Bladder microvascular endothelial cell (primary cell): ENCODE results near the gene ZNF511. TPM values are rescaled to one million over a fixed set of nuclear protein-coding genes. Genes with fewer than 3 reads are reported as not detected.

Experiments used
- total RNA-seq: library from RNA; depleted of rRNA; stranded (reverse); fragments of >200 nt; gene quantifications from 2 replicates; pipeline ENCODE4 v1.2.3, GENCODE V29; 2014

Gene ZNF511, protein sequence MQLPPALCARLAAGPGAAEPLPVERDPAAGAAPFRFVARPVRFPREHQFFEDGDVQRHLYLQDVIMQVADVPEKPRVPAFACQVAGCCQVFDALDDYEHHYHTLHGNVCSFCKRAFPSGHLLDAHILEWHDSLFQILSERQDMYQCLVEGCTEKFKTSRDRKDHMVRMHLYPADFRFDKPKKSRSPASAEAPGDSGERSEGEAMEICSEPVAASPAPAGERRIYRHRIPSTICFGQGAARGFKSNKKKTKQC
- 17.3 and 20.9 TPM in 2 replicates for total RNA-seq

DNA sequence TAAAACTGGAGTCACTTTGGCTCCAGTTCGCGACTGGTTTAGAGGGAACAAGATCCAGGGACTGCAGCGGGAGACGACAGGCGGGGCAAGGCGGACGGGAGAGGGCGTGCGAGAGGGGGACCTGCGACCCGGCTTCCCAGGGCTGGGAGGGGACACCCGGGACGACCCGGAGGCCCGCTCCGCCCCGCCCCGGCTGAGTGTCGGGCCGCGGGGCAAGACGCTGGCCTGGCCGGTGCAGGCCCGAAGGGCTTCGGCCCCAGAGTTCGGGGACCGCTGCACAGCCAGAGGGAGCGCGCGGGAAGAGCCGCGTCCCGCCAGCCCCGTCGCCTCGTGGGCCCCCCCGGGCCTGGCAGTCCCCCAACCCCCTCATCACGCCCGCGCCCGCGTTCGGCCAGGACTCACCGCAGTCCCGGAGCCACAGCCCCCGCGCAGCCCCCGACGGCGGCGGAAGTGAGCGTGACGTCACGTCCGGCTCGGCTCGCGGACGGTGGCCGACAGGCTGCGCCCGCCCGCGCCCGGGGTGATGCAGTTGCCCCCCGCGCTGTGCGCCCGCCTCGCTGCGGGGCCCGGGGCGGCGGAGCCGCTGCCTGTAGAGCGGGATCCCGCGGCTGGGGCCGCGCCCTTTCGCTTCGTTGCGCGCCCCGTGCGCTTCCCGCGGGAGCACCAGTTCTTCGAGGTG lies at the start of gene ZNF511, which contains the start of gene TUBGCP2:
Gene ZNF511 (plus strand): TSS at position 494 of the 679 bp plus-strand sequence. CDS start 30 bp downstream, at position 524.
Gene TUBGCP2 (minus strand): TSS at position 452 of the 679 bp plus-strand sequence. CDS start 5,931 bp downstream, outside the sequence.

DNA sequence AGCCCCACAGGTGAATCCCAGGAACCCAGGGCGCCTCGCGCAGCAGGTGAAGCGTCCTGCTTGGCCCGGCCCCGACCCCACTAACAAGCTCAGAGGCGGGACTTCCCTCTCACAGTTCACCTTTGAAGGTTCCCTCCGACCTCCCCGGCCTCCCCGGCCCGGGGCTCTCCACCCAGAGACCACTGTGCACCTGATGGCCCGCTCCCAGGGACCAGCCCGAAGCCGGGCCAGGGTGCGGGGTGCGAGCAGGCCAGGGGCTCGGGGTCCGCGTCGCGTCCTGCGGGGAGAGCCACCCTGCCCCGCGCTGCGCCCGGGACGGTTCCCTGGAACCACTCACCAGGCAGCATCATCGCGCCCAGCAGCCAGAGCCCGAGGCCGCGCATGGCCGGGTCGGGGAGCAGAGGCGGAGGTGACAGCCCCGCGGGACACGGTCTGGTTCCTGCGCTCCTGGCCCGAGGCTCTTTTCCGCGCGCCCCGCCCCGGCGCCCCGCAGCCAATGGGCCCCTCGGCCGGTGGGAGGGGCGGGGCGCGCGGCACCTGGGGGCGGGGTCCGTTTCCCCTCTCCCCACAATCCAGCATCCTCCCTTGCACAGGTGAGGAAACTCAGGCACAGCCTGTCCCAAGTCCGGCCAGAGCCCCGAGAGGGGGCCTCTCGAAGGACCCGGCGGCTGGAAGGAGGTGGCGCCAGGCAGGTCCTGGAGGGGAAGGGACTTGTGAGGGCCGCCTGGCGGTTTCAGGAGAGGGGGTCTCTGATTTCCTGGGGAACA lies 32.1 kb upstream of the ZNF511 start, which contains the start of gene ADAM8:
Gene ADAM8 (minus strand): TSS at position 434 of the 767 bp plus-strand sequence. CDS start 51 bp downstream, at position 383.

GRCh38 chr10:133336577-133337369 lies 28.1 kb downstream of the ZNF511 start, which contains the start of gene CALY:
Gene CALY, minus strand, starts transcription at chr10:133336896. Its CDS starts 7,907 bp downstream, at chr10:133328989.

GRCh38 chr10:133357285-133358161 lies 48.8 kb downstream of the ZNF511 start, which contains the start of gene FUOM:
Gene FUOM, minus strand, starts transcription at chr10:133358019. Its CDS starts 12 bp downstream, at chr10:133358007.

Other genes starting within 250 kb of the ZNF511 start
- gene ADGRA1, start 221.0 kb upstream of the ZNF511 start, total RNA-seq, result under 0.01 TPM in 2 replicates
- under 0.01 TPM in 1 of 2 replicates, not detected in the other for gene KNDC1, start 148.7 kb upstream of the ZNF511 start, total RNA-seq
- not detected in 2 replicates for gene UTF1, start 78.7 kb upstream of the ZNF511 start, total RNA-seq
- gene VENTX, start 71.1 kb upstream of the ZNF511 start, total RNA-seq, result not detected in 2 replicates
- gene ADAM8, start 32.0 kb upstream of the ZNF511 start, total RNA-seq, result 0.65 and 1.6 TPM in 2 replicates
- 37.1 and 51.0 TPM in 2 replicates for gene TUBGCP2, start within 50 bp of the ZNF511 start, total RNA-seq
- not detected in 2 replicates for gene CALY, start 28.0 kb downstream of the ZNF511 start, total RNA-seq
- not detected in 2 replicates for gene PRAP1, start 38.5 kb downstream of the ZNF511 start, total RNA-seq
- gene FUOM, start 49.1 kb downstream of the ZNF511 start, total RNA-seq, result 13.3 and 18.1 TPM in 2 replicates
- gene ECHS1, start 64.4 kb downstream of the ZNF511 start, total RNA-seq, result 59.1 and 71.9 TPM in 2 replicates
- 6.0 and 6.9 TPM in 2 replicates for gene PAOX, start 70.3 kb downstream of the ZNF511 start, total RNA-seq
- 34.6 and 48.5 TPM in 2 replicates for gene MTG1, start 85.2 kb downstream of the ZNF511 start, total RNA-seq
- not detected in 2 replicates for gene SPRN, start 115.7 kb downstream of the ZNF511 start, total RNA-seq
- 0.49 and 1.2 TPM in 2 replicates for gene SCART1, start 145.0 kb downstream of the ZNF511 start, total RNA-seq
- gene CYP2E1, start 218.4 kb downstream of the ZNF511 start, total RNA-seq, result 0.16 and 0.63 TPM in 2 replicates